ENCODE data around the gene BRINP3. TPM values are rescaled to one million over a fixed set of nuclear protein-coding genes. Genes with fewer than 3 reads are reported as not detected.

BRINP3 gene
- total RNA-seq, 2 donors from 2014 or later = 3.0 to 17.0 TPM

DNA sequence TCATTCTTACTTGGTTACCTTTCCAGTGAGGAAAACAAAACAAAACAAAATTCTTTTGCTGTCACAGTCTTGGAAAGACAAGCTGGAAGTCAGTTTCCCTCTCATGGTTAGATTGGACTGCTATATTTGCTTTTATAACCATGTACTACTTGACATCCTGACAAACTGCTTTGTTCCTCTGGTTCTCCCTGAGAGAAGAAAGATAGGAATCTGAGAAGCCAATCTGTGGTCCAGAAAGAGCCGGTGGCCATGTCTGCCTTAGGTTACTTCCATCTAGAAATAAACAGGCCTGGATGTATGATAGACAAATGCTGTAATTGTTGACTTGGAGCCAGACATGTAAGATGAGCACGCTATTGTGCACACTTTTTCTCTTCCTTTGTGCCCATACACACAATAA lies 330.0 kb downstream of the BRINP3 start:
- 65% methylated on average over 2 of the region's 2 CpGs for WGBS
- no peak for DNase-seq (ENCODE audit: low spot score)
- Histone ChIP-seq H3K9me3 (no peaks in the 10 kb centered on the region), H3K36me3 (no peaks in the 10 kb centered on the region), H3K27ac (no peak overlapping the region), H3K27me3 (replicated peaks; ENCODE audit: insufficient read depth) (no peaks in the 10 kb centered on the region), H3K4me3 (no peak overlapping the region), H3K4me1 (replicated peaks) (no peaks in the 10 kb centered on the region)
- TF ChIP-seq POLR2A (IDR thresholded peaks at IDR 0.05) (no peak), POLR2AphosphoS5 (IDR thresholded peaks at IDR 0.05) (no peak)
- TF ChIP-seq, protein P1, sequence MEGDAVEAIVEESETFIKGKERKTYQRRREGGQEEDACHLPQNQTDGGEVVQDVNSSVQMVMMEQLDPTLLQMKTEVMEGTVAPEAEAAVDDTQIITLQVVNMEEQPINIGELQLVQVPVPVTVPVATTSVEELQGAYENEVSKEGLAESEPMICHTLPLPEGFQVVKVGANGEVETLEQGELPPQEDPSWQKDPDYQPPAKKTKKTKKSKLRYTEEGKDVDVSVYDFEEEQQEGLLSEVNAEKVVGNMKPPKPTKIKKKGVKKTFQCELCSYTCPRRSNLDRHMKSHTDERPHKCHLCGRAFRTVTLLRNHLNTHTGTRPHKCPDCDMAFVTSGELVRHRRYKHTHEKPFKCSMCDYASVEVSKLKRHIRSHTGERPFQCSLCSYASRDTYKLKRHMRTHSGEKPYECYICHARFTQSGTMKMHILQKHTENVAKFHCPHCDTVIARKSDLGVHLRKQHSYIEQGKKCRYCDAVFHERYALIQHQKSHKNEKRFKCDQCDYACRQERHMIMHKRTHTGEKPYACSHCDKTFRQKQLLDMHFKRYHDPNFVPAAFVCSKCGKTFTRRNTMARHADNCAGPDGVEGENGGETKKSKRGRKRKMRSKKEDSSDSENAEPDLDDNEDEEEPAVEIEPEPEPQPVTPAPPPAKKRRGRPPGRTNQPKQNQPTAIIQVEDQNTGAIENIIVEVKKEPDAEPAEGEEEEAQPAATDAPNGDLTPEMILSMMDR (IDR thresholded peaks at IDR 0.05) = no peak
- intact Hi-C loops (cut with DNase I) = no loop called here

DNA sequence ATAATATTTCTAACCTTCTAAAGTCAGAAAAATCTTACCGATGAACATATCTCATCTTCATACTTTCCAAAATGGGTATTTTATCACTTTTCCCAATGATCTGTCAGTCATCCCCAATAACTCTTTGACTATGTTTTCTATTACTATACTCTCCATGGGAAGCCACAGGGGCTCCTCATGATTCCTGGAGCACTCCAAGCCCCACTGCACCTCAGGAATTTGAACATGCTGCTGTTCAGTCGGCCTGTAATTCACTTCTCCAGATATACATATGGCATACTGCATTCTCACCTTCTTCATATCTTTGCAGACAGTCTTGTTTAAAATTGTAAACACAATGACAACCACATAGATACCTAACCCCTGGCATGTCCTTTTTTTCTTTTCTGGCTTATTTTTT lies 333.0 kb downstream of the BRINP3 start:
- Histone ChIP-seq H3K36me3 (no peaks in the 10 kb centered on the region), H3K27me3 (replicated peaks; ENCODE audit: insufficient read depth) (no peaks in the 10 kb centered on the region), H3K4me1 (replicated peaks) (no peaks in the 10 kb centered on the region), H3K4me3 (no peak overlapping the region), H3K9me3 (no peaks in the 10 kb centered on the region), H3K27ac (no peak overlapping the region)
- 87% methylated on average over 2 of the region's 2 CpGs for WGBS
- intact Hi-C loops (cut with DNase I) = no loop called here
- TF ChIP-seq POLR2A (IDR thresholded peaks at IDR 0.05) (no peak), POLR2AphosphoS5 (IDR thresholded peaks at IDR 0.05) (no peak)
- TF ChIP-seq, protein P1 (IDR thresholded peaks at IDR 0.05) = no peak
- DNase-seq (ENCODE audit: low spot score) = no peak

DNA sequence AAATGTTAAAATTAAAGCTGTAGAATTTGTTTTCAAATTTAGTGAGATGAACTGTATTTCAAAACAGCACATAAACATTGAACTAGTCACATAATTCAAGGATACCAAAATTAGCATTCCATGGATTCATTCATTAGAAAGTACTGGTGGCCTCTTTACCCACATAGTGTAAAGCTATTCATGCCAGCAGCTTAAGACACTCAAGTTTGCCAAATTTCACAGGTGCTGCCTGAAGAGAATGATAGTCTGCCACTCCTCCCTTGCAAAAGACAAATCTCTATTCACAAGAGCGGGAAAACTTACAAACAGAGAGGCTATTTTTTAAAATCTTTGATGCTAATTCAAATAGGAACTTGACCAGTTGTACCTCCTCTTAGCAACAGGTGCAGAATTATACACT lies 337.0 kb downstream of the BRINP3 start:
- H3K4me1 ChIP-seq (replicated peaks) = no peaks in the 10 kb centered on the region
- H3K9me3 ChIP-seq = no peaks in the 10 kb centered on the region
- WGBS = 50% methylated on average over 1 of the region's 1 CpG

DNA sequence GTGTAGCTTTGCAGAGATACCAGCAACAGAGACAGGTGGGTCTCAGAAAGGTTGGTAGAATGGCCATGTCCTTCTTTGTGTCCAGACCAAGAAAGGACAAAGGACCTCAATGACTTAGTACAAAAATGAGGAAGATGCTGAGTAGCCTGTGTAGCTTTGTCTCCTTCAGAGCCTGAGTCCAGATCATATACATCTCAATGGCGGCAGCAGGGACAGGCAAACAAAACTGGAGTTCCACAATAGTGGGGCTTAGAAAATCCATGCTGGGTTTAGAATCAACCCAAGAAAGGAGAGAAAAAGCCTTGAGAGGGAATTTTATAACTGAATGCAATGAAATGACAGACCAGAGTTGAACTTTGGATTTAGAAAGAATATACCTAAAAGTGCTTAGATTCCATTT lies 339.0 kb downstream of the BRINP3 start:
- no peak for DNase-seq (ENCODE audit: low spot score)
- 100% methylated on average over 1 of the region's 1 CpG for WGBS
- intact Hi-C loops (cut with DNase I) = no loop called here

More for the DNA sequence above, 337.0 kb downstream of the BRINP3 start:
- TF ChIP-seq POLR2A (IDR thresholded peaks at IDR 0.05) (no peak), POLR2AphosphoS5 (IDR thresholded peaks at IDR 0.05) (no peak)
- TF ChIP-seq, protein P1 (IDR thresholded peaks at IDR 0.05) = no peak
- Histone ChIP-seq H3K27ac (no peak overlapping the region), H3K36me3 (no peaks in the 10 kb centered on the region), H3K4me3 (no peak overlapping the region), H3K27me3 (replicated peaks; ENCODE audit: insufficient read depth) (no peaks in the 10 kb centered on the region)
- no peak for DNase-seq (ENCODE audit: low spot score)
- intact Hi-C loops (cut with DNase I) = no loop called here

DNA sequence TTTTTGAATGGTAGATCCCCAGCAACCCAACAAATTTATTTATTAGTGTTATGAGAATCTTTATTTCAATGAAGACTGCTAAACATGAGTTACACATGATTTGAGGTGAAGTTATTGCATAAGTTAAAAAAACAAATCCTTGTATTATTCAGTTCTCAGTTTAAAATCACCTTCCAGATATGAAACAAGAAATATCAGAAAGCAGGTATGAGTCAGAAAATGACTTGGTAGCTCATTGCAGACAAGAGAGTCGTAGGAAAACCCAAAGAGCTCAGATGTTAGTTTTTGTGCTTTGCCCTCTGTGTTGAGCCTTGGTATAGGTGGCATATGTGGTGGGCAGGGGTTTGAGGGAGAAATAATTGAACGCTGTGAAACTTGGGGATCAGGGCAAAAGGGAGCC lies 339.4 kb downstream of the BRINP3 start:
- intact Hi-C loops (cut with DNase I) = no loop called here
- no peaks in the 10 kb centered on the region for H3K27me3 ChIP-seq (replicated peaks; ENCODE audit: insufficient read depth)
- no peaks in the 10 kb centered on the region for H3K9me3 ChIP-seq
- no peak overlapping the region for H3K4me3 ChIP-seq
- TF ChIP-seq POLR2AphosphoS5 (IDR thresholded peaks at IDR 0.05) (no peak), POLR2A (IDR thresholded peaks at IDR 0.05) (no peak)
- TF ChIP-seq, protein P1 (IDR thresholded peaks at IDR 0.05) = no peak
- WGBS = 93% methylated on average over 2 of the region's 2 CpGs
- H3K27ac ChIP-seq = no peak overlapping the region
- no peak for DNase-seq (ENCODE audit: low spot score)
- H3K4me1 ChIP-seq (replicated peaks) = no peaks in the 10 kb centered on the region
- H3K36me3 ChIP-seq = no peaks in the 10 kb centered on the region

More for the DNA sequence above, 339.0 kb downstream of the BRINP3 start:
- no peaks in the 10 kb centered on the region for H3K27me3 ChIP-seq (replicated peaks; ENCODE audit: insufficient read depth)
- no peak overlapping the region for H3K4me3 ChIP-seq
- TF ChIP-seq POLR2A (IDR thresholded peaks at IDR 0.05) (no peak), POLR2AphosphoS5 (IDR thresholded peaks at IDR 0.05) (no peak)
- TF ChIP-seq, protein P1 (IDR thresholded peaks at IDR 0.05) = no peak
- no peak overlapping the region for H3K27ac ChIP-seq
- no peaks in the 10 kb centered on the region for H3K36me3 ChIP-seq
- H3K4me1 ChIP-seq (replicated peaks) = no peaks in the 10 kb centered on the region
- H3K9me3 ChIP-seq = no peaks in the 10 kb centered on the region
